Astrocyte (in vitro differentiated cells and primary cell): ENCODE measurements around the gene TCHHL1.

Source experiments
- CTCF ChIP-seq: IDR thresholded peaks from 2 replicates; pipeline ENCODE4 v1.5.1; 2011; ENCODE audit warnings: low read depth, mild to moderate bottlenecking, inconsistent platforms, low read length, moderate library complexity; ENCODE audit not compliant: insufficient read depth
- EZH2 ChIP-seq: IDR thresholded peaks from 2 replicates; pipeline ENCODE4 v1.6.1; 2012; ENCODE audit warnings: mild to moderate bottlenecking, low read length, inconsistent platforms; ENCODE audit not compliant: insufficient read depth

GRCh38 chr1:152115344-152115743, 26.5 kb upstream of the TCHHL1 start, which contains the start of gene TCHH:
- TF ChIP-seq CTCF (no peak), EZH2 (no peak)
